Panc1 (cell line): Measurements from ENCODE around the gene ALS2CL. TPM values are rescaled to one million over a fixed set of nuclear protein-coding genes. Genes with fewer than 3 reads are reported as not detected.

Experiments used
- ATAC-seq: fragments of 200-7000 bp; cut with Tn5 transposase; 2 replicates; pipeline ENCODE4 v1.9.1; 2020; ENCODE audit warnings: mild to moderate bottlenecking, moderate library complexity
- BruUV-seq: library from RNA; stranded (reverse); fragments of 400-500 nt; replicated peaks from 2 replicates; lab custom pipeline; 2021; lab: Mats Ljungman, UMichigan
- CTCF ChIA-PET: fragments of 300-600 bp; sonication (Branson Sonifier 250); formaldehyde crosslinking; loops from one replicate; lab custom pipeline; 2022; ENCODE audit warnings: antibody characterized with exemption; lab: Charles Lee
- POLR2A ChIA-PET: fragments of 300-600 bp; sonication (Branson Sonifier 250); formaldehyde crosslinking; loops from one replicate; lab custom pipeline; 2022; ENCODE audit warnings: antibody characterized with exemption; lab: Charles Lee
- DNase-seq: peaks from one replicate; pipeline ENCODE4 v3.0.0-alpha.2; 2010; ENCODE audit warnings: low read depth, low spot score
- H3K27ac ChIP-seq: 2 replicates; pipeline ENCODE4 v1.5.1; 2011; ENCODE audit warnings: mild to moderate bottlenecking, low read length, inconsistent platforms
- H3K27me3 ChIP-seq: fragments of 200-500 bp; sonication (Bioruptor generic); 2 replicates; pipeline ENCODE4 v1.6.0; 2014; ENCODE audit warnings: low read length, inconsistent platforms; ENCODE audit not compliant: control insufficient read depth, insufficient read depth
- H3K36me3 ChIP-seq: fragments of 200-500 bp; sonication (Bioruptor generic); 2 replicates; pipeline ENCODE4 v1.5.1; 2014; ENCODE audit warnings: inconsistent platforms, mild to moderate bottlenecking, low read length, moderate library complexity; ENCODE audit not compliant: control insufficient read depth, insufficient read depth
- H3K4me1 ChIP-seq: 2 replicates; pipeline ENCODE4 v1.5.1; 2011; ENCODE audit warnings: inconsistent platforms, mild to moderate bottlenecking, low read length, moderate library complexity; ENCODE audit not compliant: control insufficient read depth, insufficient read depth
- H3K4me3 ChIP-seq, 2 experiments: 2 replicates each; pipeline ENCODE4 v1.5.1; 2011 to 2012; ENCODE audit warnings: low read depth in 2 of 2, low read length in 2 of 2, mild to moderate bottlenecking in 2 of 2, inconsistent platforms in 1 of 2, moderate library complexity in 1 of 2
- H3K9me3 ChIP-seq: fragments of 200-500 bp; sonication (Bioruptor generic); 2 replicates; pipeline ENCODE4 v1.5.1; 2014; ENCODE audit warnings: low read depth, mild to moderate bottlenecking, inconsistent platforms, low read length, moderate library complexity; ENCODE audit not compliant: control insufficient read depth, insufficient read depth
- POLR2AphosphoS5 ChIP-seq: IDR thresholded peaks from 2 replicates; pipeline ENCODE4 v1.6.1; 2012; ENCODE audit warnings: mild to moderate bottlenecking, low read depth, low read length, moderate library complexity
- SIN3A ChIP-seq: IDR thresholded peaks from 2 replicates; pipeline ENCODE4 v1.6.1; 2012; ENCODE audit warnings: low read depth, mild to moderate bottlenecking, low read length, moderate library complexity, borderline replicate concordance; ENCODE audit not compliant: insufficient read depth
- TCF7L2 ChIP-seq: IDR thresholded peaks from 2 replicates; pipeline ENCODE4 v1.6.1; 2011; ENCODE audit warnings: mild to moderate bottlenecking, low read depth, low read length, inconsistent platforms
- in situ Hi-C: cut with HindIII; loops from 2 replicates; pipeline ENCODE4 v1.10.0; 2016; ENCODE audit warnings: low sequenced_read_pairs, low pct_unique_long_range_greater_than_20kb
- intact Hi-C: fragments of 100-400 bp; cut with micrococcal nuclease; formaldehyde crosslinking; loops from one replicate; pipeline ENCODE4 v1.10.0; 2022; ENCODE audit not compliant: unreplicated experiment
- total RNA-seq: library from RNA; stranded (reverse); gene quantifications from one replicate; pipeline ENCODE4 v1.2.1, GENCODE V29; 2021; ENCODE audit not compliant: unreplicated experiment
- TF ChIP-seq, protein P1 (sequence below): fragments of 450-650 bp; IDR thresholded peaks from 2 replicates; pipeline ENCODE4 v1.5.1; 2017; ENCODE audit warnings: mild to moderate bottlenecking
- TF ChIP-seq, protein P2 (sequence below), 2 experiments: IDR thresholded peaks; 2 replicates each; pipeline ENCODE4 v1.6.1; 2011 to 2012; ENCODE audit warnings: low read depth in 2 of 2, control low read depth in 1 of 2, low read length in 1 of 2, mild to moderate bottlenecking in 1 of 2, moderate library complexity in 1 of 2; ENCODE audit not compliant: insufficient read depth in 1 of 2

ALS2CL gene
- total RNA-seq, 1 experiment from 2014 or later, result 2.7 TPM

DNA sequence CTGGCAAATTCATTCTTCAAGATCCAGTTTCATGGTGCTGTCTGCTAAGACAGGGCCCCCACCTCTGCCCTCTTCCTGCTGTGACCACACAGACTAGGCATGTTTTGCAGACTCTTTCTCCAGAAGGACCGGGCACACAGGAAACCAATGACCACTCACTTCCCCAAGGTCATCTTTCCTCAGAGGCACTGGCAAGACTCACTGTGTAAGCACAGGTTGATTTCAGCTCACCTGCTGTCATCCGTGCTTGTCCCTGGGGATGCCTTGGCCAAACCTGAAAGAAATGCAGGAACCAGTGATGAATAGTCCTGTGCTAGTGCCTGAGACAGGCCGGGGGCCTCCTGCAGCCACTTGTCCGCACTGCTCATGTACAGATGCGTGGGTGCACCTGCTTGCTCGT is 33.5 kb downstream of the ALS2CL start:
- TF ChIP-seq, protein P1, sequence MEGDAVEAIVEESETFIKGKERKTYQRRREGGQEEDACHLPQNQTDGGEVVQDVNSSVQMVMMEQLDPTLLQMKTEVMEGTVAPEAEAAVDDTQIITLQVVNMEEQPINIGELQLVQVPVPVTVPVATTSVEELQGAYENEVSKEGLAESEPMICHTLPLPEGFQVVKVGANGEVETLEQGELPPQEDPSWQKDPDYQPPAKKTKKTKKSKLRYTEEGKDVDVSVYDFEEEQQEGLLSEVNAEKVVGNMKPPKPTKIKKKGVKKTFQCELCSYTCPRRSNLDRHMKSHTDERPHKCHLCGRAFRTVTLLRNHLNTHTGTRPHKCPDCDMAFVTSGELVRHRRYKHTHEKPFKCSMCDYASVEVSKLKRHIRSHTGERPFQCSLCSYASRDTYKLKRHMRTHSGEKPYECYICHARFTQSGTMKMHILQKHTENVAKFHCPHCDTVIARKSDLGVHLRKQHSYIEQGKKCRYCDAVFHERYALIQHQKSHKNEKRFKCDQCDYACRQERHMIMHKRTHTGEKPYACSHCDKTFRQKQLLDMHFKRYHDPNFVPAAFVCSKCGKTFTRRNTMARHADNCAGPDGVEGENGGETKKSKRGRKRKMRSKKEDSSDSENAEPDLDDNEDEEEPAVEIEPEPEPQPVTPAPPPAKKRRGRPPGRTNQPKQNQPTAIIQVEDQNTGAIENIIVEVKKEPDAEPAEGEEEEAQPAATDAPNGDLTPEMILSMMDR, result no peak
- TF ChIP-seq SIN3A (no peak), POLR2AphosphoS5 (no peak), TCF7L2 (no peak)
- TF ChIP-seq, protein P2, sequence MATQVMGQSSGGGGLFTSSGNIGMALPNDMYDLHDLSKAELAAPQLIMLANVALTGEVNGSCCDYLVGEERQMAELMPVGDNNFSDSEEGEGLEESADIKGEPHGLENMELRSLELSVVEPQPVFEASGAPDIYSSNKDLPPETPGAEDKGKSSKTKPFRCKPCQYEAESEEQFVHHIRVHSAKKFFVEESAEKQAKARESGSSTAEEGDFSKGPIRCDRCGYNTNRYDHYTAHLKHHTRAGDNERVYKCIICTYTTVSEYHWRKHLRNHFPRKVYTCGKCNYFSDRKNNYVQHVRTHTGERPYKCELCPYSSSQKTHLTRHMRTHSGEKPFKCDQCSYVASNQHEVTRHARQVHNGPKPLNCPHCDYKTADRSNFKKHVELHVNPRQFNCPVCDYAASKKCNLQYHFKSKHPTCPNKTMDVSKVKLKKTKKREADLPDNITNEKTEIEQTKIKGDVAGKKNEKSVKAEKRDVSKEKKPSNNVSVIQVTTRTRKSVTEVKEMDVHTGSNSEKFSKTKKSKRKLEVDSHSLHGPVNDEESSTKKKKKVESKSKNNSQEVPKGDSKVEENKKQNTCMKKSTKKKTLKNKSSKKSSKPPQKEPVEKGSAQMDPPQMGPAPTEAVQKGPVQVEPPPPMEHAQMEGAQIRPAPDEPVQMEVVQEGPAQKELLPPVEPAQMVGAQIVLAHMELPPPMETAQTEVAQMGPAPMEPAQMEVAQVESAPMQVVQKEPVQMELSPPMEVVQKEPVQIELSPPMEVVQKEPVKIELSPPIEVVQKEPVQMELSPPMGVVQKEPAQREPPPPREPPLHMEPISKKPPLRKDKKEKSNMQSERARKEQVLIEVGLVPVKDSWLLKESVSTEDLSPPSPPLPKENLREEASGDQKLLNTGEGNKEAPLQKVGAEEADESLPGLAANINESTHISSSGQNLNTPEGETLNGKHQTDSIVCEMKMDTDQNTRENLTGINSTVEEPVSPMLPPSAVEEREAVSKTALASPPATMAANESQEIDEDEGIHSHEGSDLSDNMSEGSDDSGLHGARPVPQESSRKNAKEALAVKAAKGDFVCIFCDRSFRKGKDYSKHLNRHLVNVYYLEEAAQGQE (IDR thresholded peaks at IDR 0.05; ENCODE audit: insufficient read depth in 1 of 2, low read depth in 2 of 2, low read length in 1 of 2), result no peak
- no peaks in the 10 kb centered on the region for H3K36me3 ChIP-seq
- DNase-seq, result no peak
- intact Hi-C loops, result no loop called here
- H3K9me3 ChIP-seq, result no peaks in the 10 kb centered on the region
- H3K27me3 ChIP-seq, result no peaks in the 10 kb centered on the region
- CTCF ChIA-PET, result no interaction called here
- in situ Hi-C loops, result no loop called here
- no peak for ATAC-seq
- H3K27ac ChIP-seq, result no peak overlapping the region
- H3K4me3 ChIP-seq, result no peak overlapping the region
- POLR2A ChIA-PET, result no interaction called here
- H3K4me1 ChIP-seq, result no peaks in the 10 kb centered on the region
- BruUV-seq, result no TSS peak

GRCh38 chr3:46659285-46659684 is 34.2 kb downstream of the ALS2CL start:
- intact Hi-C loops (no loop called here), in situ Hi-C loops (no loop called here)
- TF ChIP-seq TCF7L2 (no peak), POLR2AphosphoS5 (no peak), SIN3A (no peak)
- TF ChIP-seq, protein P2 (IDR thresholded peaks at IDR 0.05; ENCODE audit: insufficient read depth in 1 of 2, low read depth in 2 of 2, low read length in 1 of 2), result no peak
- TF ChIP-seq, protein P1, result no peak
- Histone ChIP-seq H3K4me1 (no peaks in the 10 kb centered on the region), H3K27me3 (no peaks in the 10 kb centered on the region), H3K9me3 (no peaks in the 10 kb centered on the region), H3K27ac (no peak overlapping the region), H3K36me3 (no peaks in the 10 kb centered on the region), H3K4me3 (no peak overlapping the region)
- ATAC-seq (peak; percentile 34; the same call in 1 of the 2 replicates), DNase-seq (no peak)
- ChIA-PET CTCF (no interaction called here), POLR2A (no interaction called here)
- no TSS peak for BruUV-seq
